ENCODE measurements around the gene FSIP2. TPM values are rescaled to one million over a fixed set of nuclear protein-coding genes. Genes with fewer than 3 reads are reported as not detected.

Gene FSIP2
- total and polyA plus RNA-seq, 2 donors from 2014 or later: 0.22 to 1.2 TPM

DNA sequence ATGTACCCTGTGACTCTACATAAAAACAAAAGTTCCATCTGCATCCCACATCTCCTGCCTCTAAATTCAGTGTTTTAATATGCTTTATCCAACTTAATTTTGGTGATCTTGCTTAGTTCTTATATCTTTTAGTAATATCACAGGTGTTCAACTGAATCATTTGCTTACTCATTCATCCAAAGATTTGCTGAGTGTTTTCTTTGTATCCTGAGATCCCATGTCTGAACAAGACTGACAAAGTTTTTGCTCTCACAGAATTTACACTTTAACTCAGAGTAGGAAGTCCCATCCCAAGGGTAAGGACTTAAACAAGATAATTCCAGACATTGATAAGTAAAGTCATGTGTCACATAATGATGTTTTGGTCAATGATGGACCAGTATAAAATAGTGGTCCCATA, 87.0 kb downstream of the FSIP2 start:
- intact Hi-C loops (cut with DNase I): no loop called here
- H3K36me3 ChIP-seq (ENCODE audit: control insufficient read depth in 2 of 3, insufficient read depth in 3 of 3, low read length in 3 of 3): no peaks in the 10 kb centered on the region
- no peaks in the 10 kb centered on the region for H3K9me3 ChIP-seq (ENCODE audit: control insufficient read depth in 2 of 3, insufficient read depth in 1 of 3, low read length in 3 of 3)
- H3K27me3 ChIP-seq (ENCODE audit: control insufficient read depth, insufficient read depth, low read length): no peaks in the 10 kb centered on the region
- no peak overlapping the region for H3K4me3 ChIP-seq (ENCODE audit: low read length in 3 of 3)
- H3K4me1 ChIP-seq (ENCODE audit: control insufficient read depth in 2 of 3, insufficient read depth in 2 of 3, low read depth in 1 of 3, low read length in 3 of 3): no peaks in the 10 kb centered on the region
- FAIRE-seq (no peak), DNase-seq (no peak)
- TF ChIP-seq, protein P1, sequence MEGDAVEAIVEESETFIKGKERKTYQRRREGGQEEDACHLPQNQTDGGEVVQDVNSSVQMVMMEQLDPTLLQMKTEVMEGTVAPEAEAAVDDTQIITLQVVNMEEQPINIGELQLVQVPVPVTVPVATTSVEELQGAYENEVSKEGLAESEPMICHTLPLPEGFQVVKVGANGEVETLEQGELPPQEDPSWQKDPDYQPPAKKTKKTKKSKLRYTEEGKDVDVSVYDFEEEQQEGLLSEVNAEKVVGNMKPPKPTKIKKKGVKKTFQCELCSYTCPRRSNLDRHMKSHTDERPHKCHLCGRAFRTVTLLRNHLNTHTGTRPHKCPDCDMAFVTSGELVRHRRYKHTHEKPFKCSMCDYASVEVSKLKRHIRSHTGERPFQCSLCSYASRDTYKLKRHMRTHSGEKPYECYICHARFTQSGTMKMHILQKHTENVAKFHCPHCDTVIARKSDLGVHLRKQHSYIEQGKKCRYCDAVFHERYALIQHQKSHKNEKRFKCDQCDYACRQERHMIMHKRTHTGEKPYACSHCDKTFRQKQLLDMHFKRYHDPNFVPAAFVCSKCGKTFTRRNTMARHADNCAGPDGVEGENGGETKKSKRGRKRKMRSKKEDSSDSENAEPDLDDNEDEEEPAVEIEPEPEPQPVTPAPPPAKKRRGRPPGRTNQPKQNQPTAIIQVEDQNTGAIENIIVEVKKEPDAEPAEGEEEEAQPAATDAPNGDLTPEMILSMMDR (IDR thresholded peaks at IDR 0.05; ENCODE audit: borderline replicate concordance, extremely low read depth, insufficient read depth): no peak
- no peak overlapping the region for H3K9ac ChIP-seq (ENCODE audit: low read length in 3 of 3)
- H3K27ac ChIP-seq (ENCODE audit: low read depth in 2 of 2, low read length in 2 of 2): no peak overlapping the region

DNA sequence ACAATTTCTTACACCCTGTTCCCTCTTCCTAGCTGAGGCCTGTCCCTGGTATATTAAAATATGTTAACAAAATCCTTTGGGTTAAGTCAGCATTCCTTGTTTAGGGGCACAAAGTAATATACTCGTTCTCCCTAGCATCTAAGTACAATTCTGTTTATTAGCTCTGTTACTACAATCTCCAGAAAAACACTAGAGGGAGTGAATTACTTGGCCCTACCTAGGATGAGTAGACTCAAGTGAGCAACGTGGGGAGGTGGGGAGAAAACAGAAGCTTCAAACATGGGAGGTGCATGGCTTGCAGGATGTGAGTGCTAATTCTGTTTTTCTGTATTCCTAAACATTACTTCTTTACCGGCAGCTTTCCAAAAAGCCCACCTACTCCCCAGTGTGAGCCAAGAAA, 89.7 kb downstream of the FSIP2 start:
- no peaks in the 10 kb centered on the region for H3K4me1 ChIP-seq (ENCODE audit: control insufficient read depth in 2 of 3, insufficient read depth in 2 of 3, low read depth in 1 of 3, low read length in 3 of 3)
- TF ChIP-seq, protein P1 (IDR thresholded peaks at IDR 0.05; ENCODE audit: borderline replicate concordance, extremely low read depth, insufficient read depth): no peak
- H3K36me3 ChIP-seq (ENCODE audit: control insufficient read depth in 2 of 3, insufficient read depth in 3 of 3, low read length in 3 of 3): no peaks in the 10 kb centered on the region
- H3K9ac ChIP-seq (ENCODE audit: low read length in 3 of 3): no peak overlapping the region
- H3K27ac ChIP-seq (ENCODE audit: low read depth in 2 of 2, low read length in 2 of 2): no peak overlapping the region
- H3K4me3 ChIP-seq (ENCODE audit: low read length in 3 of 3): no peak overlapping the region
- intact Hi-C loops (cut with DNase I): no loop called here
- no peaks in the 10 kb centered on the region for H3K9me3 ChIP-seq (ENCODE audit: control insufficient read depth in 2 of 3, insufficient read depth in 1 of 3, low read length in 3 of 3)
- no peak for DNase-seq
- H3K27me3 ChIP-seq (ENCODE audit: control insufficient read depth, insufficient read depth, low read length): no peaks in the 10 kb centered on the region
- FAIRE-seq: no peak

DNA sequence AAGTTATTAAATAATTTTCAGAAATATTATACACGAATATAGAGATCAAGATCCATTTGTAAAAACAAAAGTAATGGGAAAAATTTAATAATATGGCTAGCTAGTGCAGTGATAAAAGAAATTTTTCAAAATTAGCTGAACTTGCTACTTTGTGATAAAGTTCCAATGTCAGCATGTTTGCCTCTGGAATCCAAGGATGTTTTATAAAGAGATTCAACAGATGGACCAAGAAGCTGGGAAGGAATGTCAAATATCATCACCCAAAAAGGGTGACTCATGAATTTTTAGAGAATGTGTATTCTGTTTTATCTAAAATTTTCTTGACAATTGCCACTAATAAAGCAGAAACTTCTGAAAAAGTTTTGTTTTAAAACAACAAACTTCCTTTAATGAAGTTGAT, 95.3 kb downstream of the FSIP2 start:
- Histone ChIP-seq H3K27ac (ENCODE audit: low read depth in 2 of 2, low read length in 2 of 2) (no peak overlapping the region), H3K4me1 (ENCODE audit: control insufficient read depth in 2 of 3, insufficient read depth in 2 of 3, low read depth in 1 of 3, low read length in 3 of 3) (no peaks in the 10 kb centered on the region), H3K36me3 (ENCODE audit: control insufficient read depth in 2 of 3, insufficient read depth in 3 of 3, low read length in 3 of 3) (no peaks in the 10 kb centered on the region), H3K4me3 (ENCODE audit: low read length in 3 of 3) (no peak overlapping the region), H3K9ac (ENCODE audit: low read length in 3 of 3) (no peak overlapping the region), H3K27me3 (ENCODE audit: control insufficient read depth, insufficient read depth, low read length) (no peaks in the 10 kb centered on the region), H3K9me3 (ENCODE audit: control insufficient read depth in 2 of 3, insufficient read depth in 1 of 3, low read length in 3 of 3) (peaks cover 0 to 7% (median 6%) of the 10 kb centered on the region in 3 donors)
- TF ChIP-seq, protein P1 (IDR thresholded peaks at IDR 0.05; ENCODE audit: borderline replicate concordance, extremely low read depth, insufficient read depth): no peak
- no peak for FAIRE-seq
- intact Hi-C loops (cut with DNase I): no loop called here
- DNase-seq: no peak

DNA sequence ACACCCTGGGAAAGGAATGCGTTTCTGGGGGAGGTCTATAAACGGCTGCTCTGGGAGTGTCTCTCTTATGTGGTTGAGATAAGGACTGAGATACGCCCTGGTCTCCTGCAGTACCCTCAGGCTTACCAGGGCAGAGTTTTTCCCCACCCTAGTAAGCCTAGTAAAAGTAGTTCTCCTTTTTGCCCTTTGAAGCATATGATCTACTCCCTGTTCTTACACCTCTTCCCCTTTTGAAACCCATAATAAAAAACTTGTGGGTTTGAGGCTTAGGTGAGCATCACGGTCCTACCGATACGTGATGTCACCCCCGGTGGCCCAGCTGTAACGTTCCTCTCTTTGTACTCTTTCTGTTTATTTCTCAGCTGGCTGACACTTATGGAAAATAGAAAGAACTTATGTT, 97.4 kb downstream of the FSIP2 start:
- Histone ChIP-seq H3K4me3 (ENCODE audit: low read length in 3 of 3) (no peak overlapping the region), H3K4me1 (ENCODE audit: control insufficient read depth in 2 of 3, insufficient read depth in 2 of 3, low read depth in 1 of 3, low read length in 3 of 3) (no peaks in the 10 kb centered on the region)
- no peak for FAIRE-seq

More for the DNA sequence above, 97.4 kb downstream of the FSIP2 start:
- DNase-seq: no peak
- TF ChIP-seq, protein P1 (IDR thresholded peaks at IDR 0.05; ENCODE audit: borderline replicate concordance, extremely low read depth, insufficient read depth): no peak
- H3K9me3 ChIP-seq (ENCODE audit: control insufficient read depth in 2 of 3, insufficient read depth in 1 of 3, low read length in 3 of 3): peaks cover 0 to 11% (median 6%) of the 10 kb centered on the region in 3 donors
- no peaks in the 10 kb centered on the region for H3K36me3 ChIP-seq (ENCODE audit: control insufficient read depth in 2 of 3, insufficient read depth in 3 of 3, low read length in 3 of 3)
- no peaks in the 10 kb centered on the region for H3K27me3 ChIP-seq (ENCODE audit: control insufficient read depth, insufficient read depth, low read length)
- H3K27ac ChIP-seq (ENCODE audit: low read depth in 2 of 2, low read length in 2 of 2): no peak overlapping the region
- intact Hi-C loops (cut with DNase I): no loop called here
- no peak overlapping the region for H3K9ac ChIP-seq (ENCODE audit: low read length in 3 of 3)

Measured in kidney (tissue), 14 donors.